ENCODE results near the gene LDB3.

GRCh38 chr10:86648704-86649427 lies 19.4 kb upstream of the LDB3 start:
- TF ChIP-seq CTCF (IDR thresholded peaks at IDR 0.05; ENCODE audit: low read depth, low read length, poor library complexity, severe bottlenecking) (no peak), EZH2phosphoT487 (IDR thresholded peaks at IDR 0.05; ENCODE audit: borderline replicate concordance, low read length) (no peak)

Data from DOHH2 (cell line).